Measurements from ENCODE around the gene BCL11A. TPM values are rescaled to one million over a fixed set of nuclear protein-coding genes. Genes with fewer than 3 reads are reported as not detected.

BCL11A gene
- total RNA-seq, 2 donors from 2014 or later, result 0.81 TPM; not detected in 1

- Mint-ChIP-seq H3K36me3 (no peaks in the 10 kb centered on the region), H3K27me3 (peaks cover 45 to 70% of the 10 kb centered on the region in 2 donors)
- ATAC-seq, result no peak
These were observed 5.6 kb downstream of the BCL11A start for GRCh38 chr2:60547841-60548240.

DNA sequence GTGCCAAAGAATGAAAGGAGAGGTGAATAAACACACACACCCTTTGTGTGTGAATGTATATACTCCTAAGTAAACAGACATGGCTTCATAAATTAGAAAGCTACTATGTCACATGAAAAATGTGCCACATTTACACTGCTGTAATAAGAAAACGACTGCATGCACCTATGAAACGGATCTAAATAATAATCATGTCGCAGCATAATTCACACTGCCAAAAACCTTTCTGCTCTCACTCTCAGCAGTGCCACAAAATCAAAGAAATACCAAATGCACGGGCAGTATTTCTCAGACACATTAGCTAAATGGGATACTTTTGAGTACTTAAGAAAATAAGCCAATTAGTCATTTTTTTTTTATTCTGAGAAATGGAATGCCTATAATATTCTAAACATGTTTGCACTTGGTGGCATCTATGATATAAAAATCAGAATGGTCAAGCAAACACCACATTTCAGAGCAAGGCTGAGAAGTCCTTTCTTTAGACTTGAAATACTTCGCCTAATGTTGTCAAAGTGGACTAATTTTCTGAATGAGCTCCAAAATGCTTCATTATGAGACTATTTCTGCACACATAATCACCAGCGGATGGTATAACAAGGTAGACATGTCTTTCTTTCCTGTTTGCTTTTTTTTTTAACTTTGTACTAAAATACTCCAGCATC, 6.6 kb downstream of the BCL11A start:
- Mint-ChIP-seq H3K27ac (no peak overlapping the region), H3K4me1 (ENCODE audit: low read depth in 2 of 2) (peaks cover 10 to 14% of the 10 kb centered on the region in 2 donors), H3K9me3 (no peaks in the 10 kb centered on the region), H3K4me3 (no peak overlapping the region), H3K27me3 (peaks cover 44 to 67% of the 10 kb centered on the region in 2 donors), H3K36me3 (no peaks in the 10 kb centered on the region)
- DNase-seq (ENCODE audit: low spot score) (no peak), ATAC-seq (no peak)

More at GRCh38 chr2:60547841-60548240, 5.6 kb downstream of the BCL11A start:
- H3K9me3 Mint-ChIP-seq, result no peaks in the 10 kb centered on the region
- no peak overlapping the region for H3K27ac Mint-ChIP-seq
- peaks cover 12 to 16% of the 10 kb centered on the region in 2 donors for H3K4me1 Mint-ChIP-seq (ENCODE audit: low read depth in 2 of 2)
- H3K4me3 Mint-ChIP-seq, result no peak overlapping the region
- no peak for DNase-seq (ENCODE audit: low spot score)

DNA sequence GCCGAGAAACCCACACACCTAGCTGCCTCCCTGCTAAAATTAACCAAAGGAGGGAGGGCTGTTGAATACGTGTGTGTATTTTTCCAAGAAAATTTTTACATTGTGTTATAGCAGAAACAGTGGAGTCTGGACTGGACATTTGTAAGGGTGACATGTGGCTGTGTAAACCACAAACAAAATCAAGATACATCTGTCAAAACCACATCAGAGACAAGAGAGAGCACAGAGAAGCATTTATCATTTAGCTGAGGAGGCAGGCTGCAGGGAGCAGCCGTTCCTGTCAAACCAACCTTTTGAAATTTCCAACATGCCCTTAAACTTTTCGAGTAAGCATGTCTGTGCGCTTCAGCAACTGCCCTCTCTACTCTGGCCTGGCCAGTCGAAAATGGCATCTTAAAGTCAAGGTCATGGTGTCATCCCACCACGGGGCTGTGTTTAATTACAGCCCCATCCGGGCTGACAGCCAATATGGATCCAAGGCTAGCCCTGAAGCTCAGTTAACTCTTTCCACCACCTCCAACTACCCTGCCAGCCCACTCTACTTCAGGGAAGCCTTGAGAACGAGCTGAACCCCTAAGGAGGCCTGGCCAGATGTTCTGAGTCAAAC, 8.4 kb downstream of the BCL11A start:
- ATAC-seq (no peak), DNase-seq (ENCODE audit: low spot score) (no peak)
- Mint-ChIP-seq H3K27ac (no peak overlapping the region), H3K36me3 (no peaks in the 10 kb centered on the region), H3K27me3 (peaks cover 46 to 72% of the 10 kb centered on the region in 2 donors), H3K4me1 (ENCODE audit: low read depth in 2 of 2) (peaks cover 7 to 10% of the 10 kb centered on the region in 2 donors), H3K9me3 (no peaks in the 10 kb centered on the region), H3K4me3 (no peak overlapping the region)

DNA sequence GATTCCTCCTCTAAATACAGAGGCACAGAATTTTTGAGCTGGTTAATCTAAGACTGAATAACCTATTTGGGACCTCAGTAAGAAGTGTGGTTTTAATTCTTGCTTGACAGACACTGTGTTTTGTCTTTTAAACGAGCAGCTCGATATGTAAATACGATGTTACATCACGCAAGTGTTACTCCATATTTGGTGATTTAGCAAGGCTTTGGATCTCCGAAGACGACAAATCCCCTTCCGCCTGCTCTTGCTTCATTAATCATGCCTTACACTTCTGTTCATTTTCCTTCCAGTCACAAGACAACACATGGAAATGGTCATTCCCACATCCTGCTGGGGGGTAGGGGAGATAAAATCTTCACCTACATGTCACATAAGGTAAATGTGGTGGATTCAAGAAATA, 9.4 kb downstream of the BCL11A start:
- Mint-ChIP-seq H3K36me3 (no peaks in the 10 kb centered on the region), H3K9me3 (no peaks in the 10 kb centered on the region), H3K4me1 (ENCODE audit: low read depth in 2 of 2) (peaks cover under 1 to 3% of the 10 kb centered on the region in 2 donors), H3K27me3 (peaks cover 43 to 68% of the 10 kb centered on the region in 2 donors), H3K27ac (no peak overlapping the region), H3K4me3 (no peak overlapping the region)
- DNase-seq (ENCODE audit: low spot score) (no peak), ATAC-seq (no peak)

GRCh38 chr2:60541056-60541651, 12.3 kb downstream of the BCL11A start:
- Mint-ChIP-seq H3K27ac (no peak overlapping the region), H3K27me3 (peaks cover 27 to 43% of the 10 kb centered on the region in 2 donors), H3K9me3 (no peaks in the 10 kb centered on the region), H3K4me3 (no peak overlapping the region), H3K36me3 (no peaks in the 10 kb centered on the region), H3K4me1 (ENCODE audit: low read depth in 2 of 2) (no peaks in the 10 kb centered on the region)
- DNase-seq (ENCODE audit: low spot score) (no peak), ATAC-seq (no peak)

DNA sequence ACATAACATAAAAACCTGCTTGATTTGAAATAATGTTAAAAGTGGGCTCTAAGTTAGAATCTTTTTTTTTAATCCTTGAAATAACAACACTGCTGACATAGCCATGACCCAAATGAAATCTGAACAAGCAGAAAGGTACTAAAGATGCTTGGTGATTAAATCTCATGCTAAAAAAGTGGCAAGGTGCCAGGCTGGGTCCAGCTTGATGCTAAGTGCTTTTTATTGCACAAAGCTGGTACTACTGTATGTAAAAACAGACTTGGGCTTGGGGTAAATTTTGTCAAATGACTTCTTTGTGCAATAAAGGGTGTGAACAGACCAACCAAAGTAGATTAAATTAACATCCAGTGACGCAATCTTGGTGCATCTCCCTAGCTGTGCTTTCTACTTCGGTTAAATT, 13.4 kb downstream of the BCL11A start:
- ATAC-seq (no peak), DNase-seq (ENCODE audit: low spot score) (no peak)
- Mint-ChIP-seq H3K27ac (no peak overlapping the region), H3K36me3 (no peaks in the 10 kb centered on the region), H3K4me3 (no peak overlapping the region), H3K4me1 (ENCODE audit: low read depth in 2 of 2) (no peaks in the 10 kb centered on the region), H3K27me3 (peaks cover 31 to 44% of the 10 kb centered on the region in 2 donors), H3K9me3 (no peaks in the 10 kb centered on the region)

- Mint-ChIP-seq H3K27me3 (peaks cover 25 to 45% of the 10 kb centered on the region in 2 donors), H3K9me3 (no peaks in the 10 kb centered on the region), H3K27ac (no peak overlapping the region), H3K4me3 (no peak overlapping the region), H3K4me1 (ENCODE audit: low read depth in 2 of 2) (no peaks in the 10 kb centered on the region), H3K36me3 (no peaks in the 10 kb centered on the region)
- DNase-seq (ENCODE audit: low spot score) (no peak), ATAC-seq (no peak)
These were observed 14.3 kb downstream of the BCL11A start for GRCh38 chr2:60539140-60539539.

DNA sequence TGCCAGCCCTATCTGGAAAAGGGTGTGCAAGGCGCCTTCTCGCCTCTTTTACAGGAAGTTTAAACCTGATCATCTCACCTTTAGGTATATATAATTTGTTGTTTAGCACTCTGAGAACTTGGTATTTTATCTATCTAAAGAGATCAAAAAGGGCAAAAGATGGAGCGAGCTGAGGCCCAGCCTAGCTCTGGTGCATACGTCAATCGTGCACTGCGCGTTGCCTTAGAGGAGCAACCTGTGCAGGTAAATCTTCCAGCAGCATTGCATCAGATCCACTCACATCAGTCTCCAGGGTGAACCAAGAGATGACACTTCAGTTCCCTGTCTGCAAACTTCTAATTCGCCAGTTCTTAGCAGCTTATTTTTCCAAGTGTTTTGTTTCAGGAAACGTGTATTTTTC, 15.4 kb downstream of the BCL11A start:
- H3K36me3 Mint-ChIP-seq, result no peaks in the 10 kb centered on the region
- H3K9me3 Mint-ChIP-seq, result no peaks in the 10 kb centered on the region
- no peak overlapping the region for H3K27ac Mint-ChIP-seq
- DNase-seq (ENCODE audit: low spot score) (no peak), ATAC-seq (no peak)
- no peak overlapping the region for H3K4me3 Mint-ChIP-seq
- no peaks in the 10 kb centered on the region for H3K4me1 Mint-ChIP-seq (ENCODE audit: low read depth in 2 of 2)
- H3K27me3 Mint-ChIP-seq, result peaks cover 24 to 45% of the 10 kb centered on the region in 2 donors

DNA sequence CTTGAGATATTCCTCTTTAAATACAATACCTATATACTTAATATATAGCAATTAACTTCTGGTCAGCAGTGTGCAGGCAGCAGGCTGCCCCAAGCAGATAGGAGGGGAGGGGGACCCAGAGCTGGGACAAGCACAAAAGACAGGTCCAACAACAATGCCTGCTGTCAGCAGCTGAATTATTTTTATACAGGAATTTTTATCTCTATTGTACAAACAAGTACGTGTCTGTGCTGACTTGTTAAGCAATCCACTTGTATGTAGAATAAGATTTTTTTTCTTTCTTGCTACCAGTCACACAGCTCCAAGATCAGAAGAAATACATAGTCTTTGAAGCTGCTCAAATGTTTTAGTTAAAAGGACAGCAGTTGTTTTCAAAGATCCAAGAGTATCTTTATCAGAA, 16.7 kb downstream of the BCL11A start:
- no peaks in the 10 kb centered on the region for H3K36me3 Mint-ChIP-seq
- no peak overlapping the region for H3K27ac Mint-ChIP-seq
- peaks cover 35 to 55% of the 10 kb centered on the region in 2 donors for H3K27me3 Mint-ChIP-seq
- ATAC-seq, result no peak
- H3K4me1 Mint-ChIP-seq (ENCODE audit: low read depth in 2 of 2), result no peaks in the 10 kb centered on the region
- DNase-seq (ENCODE audit: low spot score), result no peak
- H3K4me3 Mint-ChIP-seq, result no peak overlapping the region
- no peaks in the 10 kb centered on the region for H3K9me3 Mint-ChIP-seq

DNA sequence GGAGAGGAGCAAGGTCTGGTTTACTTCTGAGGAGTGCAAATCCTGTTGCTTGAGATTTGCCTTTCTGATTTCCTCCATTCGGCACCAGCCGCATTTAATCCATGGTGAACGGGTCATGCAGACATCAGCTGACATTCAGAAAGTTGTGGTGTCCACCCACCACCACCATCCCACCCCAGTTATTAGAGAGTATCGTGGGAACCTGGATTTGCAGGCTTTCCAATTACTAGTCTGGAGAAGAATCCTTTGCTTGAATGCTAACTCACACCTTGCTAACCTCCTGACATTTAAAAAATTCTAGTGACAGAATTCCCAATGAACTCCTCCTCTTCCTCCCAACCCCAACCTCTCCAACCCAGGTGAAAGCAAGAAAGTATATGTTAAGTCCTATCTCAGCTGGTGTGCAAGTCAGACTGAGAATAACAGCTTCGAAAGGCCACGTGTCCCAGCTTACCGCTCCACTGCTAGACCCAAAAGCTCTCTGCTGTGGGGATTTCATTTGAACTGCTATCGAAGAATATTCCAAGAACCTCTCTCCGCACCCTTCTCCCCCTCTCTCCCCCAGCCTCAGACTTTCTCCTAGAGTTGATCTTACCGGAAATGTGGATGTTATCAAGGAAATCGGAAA, 17.7 kb downstream of the BCL11A start:
- no peak for ATAC-seq
- H3K27me3 Mint-ChIP-seq, result peaks cover 44 to 63% of the 10 kb centered on the region in 2 donors
- no peak overlapping the region for H3K27ac Mint-ChIP-seq
- no peak for DNase-seq (ENCODE audit: low spot score)
- H3K4me1 Mint-ChIP-seq (ENCODE audit: low read depth in 2 of 2), result no peaks in the 10 kb centered on the region
- H3K36me3 Mint-ChIP-seq, result no peaks in the 10 kb centered on the region
- no peaks in the 10 kb centered on the region for H3K9me3 Mint-ChIP-seq
- H3K4me3 Mint-ChIP-seq, result no peak overlapping the region

GRCh38 chr2:60534892-60535684, 18.4 kb downstream of the BCL11A start:
- no peaks in the 10 kb centered on the region for H3K9me3 Mint-ChIP-seq
- ATAC-seq (no peak), DNase-seq (ENCODE audit: low spot score) (no peak)
- H3K27me3 Mint-ChIP-seq, result peaks cover 45 to 61% of the 10 kb centered on the region in 2 donors
- no peaks in the 10 kb centered on the region for H3K4me1 Mint-ChIP-seq (ENCODE audit: low read depth in 2 of 2)
- H3K4me3 Mint-ChIP-seq, result no peak overlapping the region
- H3K27ac Mint-ChIP-seq, result no peak overlapping the region
- H3K36me3 Mint-ChIP-seq, result no peaks in the 10 kb centered on the region

- Mint-ChIP-seq H3K4me1 (ENCODE audit: low read depth in 2 of 2) (no peaks in the 10 kb centered on the region), H3K27ac (no peak overlapping the region), H3K9me3 (no peaks in the 10 kb centered on the region), H3K4me3 (no peak overlapping the region), H3K27me3 (peaks cover 50 to 62% of the 10 kb centered on the region in 2 donors), H3K36me3 (no peaks in the 10 kb centered on the region)
- no peak for DNase-seq (ENCODE audit: low spot score)
- ATAC-seq, result no peak
These were observed 19.3 kb downstream of the BCL11A start for GRCh38 chr2:60534052-60534685.
